Lung (tissue), 12 donors: ENCODE data around the gene HOXC9. TPM values are rescaled to one million over a fixed set of nuclear protein-coding genes. Genes with fewer than 3 reads are reported as not detected.

Source experiments
- ATAC-seq: fragments of 200-7000 bp; cut with Tn5 transposase; one replicate; pipeline ENCODE4 v1.9.1; 2020; ENCODE audit warnings: moderate number of reproducible peaks; ENCODE audit not compliant: insufficient read depth, low FRiP score
- DNase-seq, 3 donors: peaks; one replicate each; pipeline ENCODE4 v3.0.0-alpha.2; 2013 to 2017
- H3K27ac ChIP-seq, 2 donors: one replicate each; pipeline ENCODE4 v1.5.1; 2013; ENCODE audit warnings: mild to moderate bottlenecking in 2 of 2, moderate library complexity in 2 of 2, control low read depth in 1 of 2, inconsistent platforms in 1 of 2, low read depth in 1 of 2, low read length in 1 of 2
- H3K27me3 ChIP-seq, 3 donors: one replicate each; pipeline ENCODE4 v1.5.1; 2013; ENCODE audit warnings: low read length in 2 of 3; ENCODE audit not compliant: control insufficient read depth in 3 of 3, insufficient read depth in 3 of 3
- H3K36me3 ChIP-seq, 4 donors: one replicate each; pipeline ENCODE4 v1.5.1; 2013; ENCODE audit warnings: low read length in 4 of 4, mild to moderate bottlenecking in 1 of 4, moderate library complexity in 1 of 4; ENCODE audit not compliant: control insufficient read depth in 4 of 4, insufficient read depth in 4 of 4
- H3K4me1 ChIP-seq, 5 donors: one replicate each; pipeline ENCODE4 v1.5.1; 2013; ENCODE audit warnings: low read length in 5 of 5, mild to moderate bottlenecking in 2 of 5, moderate library complexity in 1 of 5; ENCODE audit not compliant: control insufficient read depth in 5 of 5, insufficient read depth in 5 of 5
- H3K4me3 ChIP-seq: one replicate; pipeline ENCODE4 v1.5.1; 2013; ENCODE audit warnings: mild to moderate bottlenecking, control low read depth, moderate library complexity
- H3K9ac ChIP-seq, 2 donors: one replicate each; pipeline ENCODE4 v1.5.1; 2013; ENCODE audit warnings: low read length in 2 of 2, control low read depth in 1 of 2; ENCODE audit not compliant: insufficient read depth in 1 of 2
- H3K9me3 ChIP-seq, 4 donors: one replicate each; pipeline ENCODE4 v1.5.1; 2013; ENCODE audit warnings: low read length in 3 of 4, mild to moderate bottlenecking in 1 of 4, moderate library complexity in 1 of 4; ENCODE audit not compliant: control insufficient read depth in 4 of 4, insufficient read depth in 3 of 4
- CTCF ChIP-seq: IDR thresholded peaks from 2 replicates; pipeline ENCODE4 v1.5.1; 2012; ENCODE audit warnings: mild to moderate bottlenecking; ENCODE audit errors: control extremely low read depth, extremely low read depth
- WGBS, 2 donors: extraction: QIAGEN DNeasy Blood & Tissue Kit; methylation state at CpG; one replicate each; pipeline ENCODE4 v1.1.7; 2013; 5-methylcytosine and 5-hydroxymethylcytosine counted together
- polyA plus RNA-seq, 2 donors: library from polyadenylated mRNA; stranded (reverse); fragments of 200-250 nt; gene quantifications; one replicate each; pipeline ENCODE4 v1.2.1, GENCODE V29; 2013
- total RNA-seq, 2 donors: library from RNA; depleted of rRNA in 1 of 2; stranded (reverse); fragments of >200 nt in 1 of 2; gene quantifications; one replicate each; pipeline ENCODE4 v1.2.1, GENCODE V29; 2014 to 2021
- donor health status: control.
- donor health status: control.
- donor health status: Bipolar disorder and iron deficiency.
- donor health status: healthy.
- donor health status: DM: yes; HTN: yes; CAD: no.

The HOXC9 gene
- total and polyA plus RNA-seq, 4 donors = 0.08 to 0.18 TPM; not detected in 2

- H3K27me3 ChIP-seq = peaks cover 33 to 99% (median 90%) of the 10 kb centered on the region in 3 donors
- H3K9ac ChIP-seq = no peak overlapping the region
- no peak overlapping the region for H3K27ac ChIP-seq
- TF ChIP-seq CTCF = no peak
- H3K4me1 ChIP-seq = peaks cover 0 to 17% (median 10%) of the 10 kb centered on the region in 5 donors
- 16 to 33% methylated on average over 30 of the region's 30 CpGs for WGBS, 2 donors
- H3K4me3 ChIP-seq = no peak overlapping the region
- no peak for ATAC-seq
- peaks cover 0 to 26% (median 0%) of the 10 kb centered on the region in 4 donors for H3K9me3 ChIP-seq
- no peaks in the 10 kb centered on the region for H3K36me3 ChIP-seq
- DNase-seq = no peak
These were observed 18.1 kb upstream of the HOXC9 start for GRCh38 chr12:53981634-53982565.

- H3K9ac ChIP-seq = no peak overlapping the region
- ATAC-seq = no peak
- TF ChIP-seq CTCF = no peak
- H3K4me3 ChIP-seq = no peak overlapping the region
- peaks cover 0 to 17% (median 10%) of the 10 kb centered on the region in 5 donors for H3K4me1 ChIP-seq
- DNase-seq = no peak
- H3K36me3 ChIP-seq = no peaks in the 10 kb centered on the region
- no peak overlapping the region for H3K27ac ChIP-seq
- peaks cover 0 to 29% (median 0%) of the 10 kb centered on the region in 4 donors for H3K9me3 ChIP-seq
- 8 to 22% methylated on average over 26 of the region's 26 CpGs for WGBS, 2 donors
- peaks cover 35 to 99% (median 89%) of the 10 kb centered on the region in 3 donors for H3K27me3 ChIP-seq
These were observed 17.1 kb upstream of the HOXC9 start for GRCh38 chr12:53982648-53983567.

DNA sequence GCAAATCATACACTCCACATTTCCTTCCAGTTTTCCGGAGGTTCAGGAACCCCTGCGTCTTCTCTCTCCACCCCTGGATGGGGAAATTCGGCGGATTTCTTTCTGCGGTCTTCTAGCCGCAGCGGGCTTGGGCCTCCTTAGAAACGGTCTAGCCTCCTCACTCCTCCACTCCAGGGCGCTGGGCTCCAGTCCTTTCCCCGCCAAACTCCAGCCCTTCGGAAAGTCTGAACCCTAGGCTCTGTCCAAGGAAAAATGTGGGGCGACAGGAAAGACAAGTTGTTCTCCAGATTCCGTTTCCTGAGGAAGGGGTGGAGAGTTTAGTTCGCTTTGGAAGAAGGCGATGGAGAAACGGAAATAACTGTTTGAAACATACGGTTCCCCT lies 16.4 kb upstream of the HOXC9 start:
- H3K27me3 ChIP-seq = peaks cover 32 to 98% (median 90%) of the 10 kb centered on the region in 3 donors
- peaks cover 0 to 17% (median 10%) of the 10 kb centered on the region in 5 donors for H3K4me1 ChIP-seq
- no peaks in the 10 kb centered on the region for H3K36me3 ChIP-seq
- TF ChIP-seq CTCF = no peak
- no peak overlapping the region for H3K9ac ChIP-seq
- no peak overlapping the region for H3K4me3 ChIP-seq
- H3K27ac ChIP-seq = no peak overlapping the region
- ATAC-seq (no peak), DNase-seq (peak in 2 of 3 donors; percentile 21 to 39)
- peaks cover 0 to 28% (median 0%) of the 10 kb centered on the region in 4 donors for H3K9me3 ChIP-seq
- WGBS, 2 donors = 3 to 4% methylated on average over 17 of the region's 17 CpGs
